Spinal cord (tissue), 10 donors: Measurements from ENCODE around the gene OCIAD2. TPM values are rescaled to one million over a fixed set of nuclear protein-coding genes. Genes with fewer than 3 reads are reported as not detected.
"Not testable (repeated sequence)": the region's sequence is repeated elsewhere in the genome, so short reads cannot be mapped to it uniquely, and the experiment has no call there.

ENCODE experiments used
- DNase-seq, 6 donors: peaks; one replicate each; pipeline versions ENCODE4 v3.0.0 to v3.0.0-alpha.2; 2013 to 2015; ENCODE audit warnings: low spot score in 6 of 6, low read depth in 4 of 6
- H3K27ac ChIP-seq: one replicate; pipeline ENCODE4 v1.5.1; 2013; ENCODE audit warnings: low read depth, low read length, control low read depth
- H3K27me3 ChIP-seq: one replicate; pipeline ENCODE4 v1.6.1; 2013; ENCODE audit warnings: low read length; ENCODE audit not compliant: control insufficient read depth, insufficient read depth
- H3K36me3 ChIP-seq: one replicate; pipeline ENCODE4 v1.6.1; 2013; ENCODE audit warnings: low read length; ENCODE audit not compliant: control insufficient read depth, insufficient read depth
- H3K4me1 ChIP-seq: one replicate; pipeline ENCODE4 v1.6.1; 2013; ENCODE audit warnings: low read length; ENCODE audit not compliant: control insufficient read depth, insufficient read depth
- H3K4me3 ChIP-seq: one replicate; pipeline ENCODE4 v1.5.1; 2013; ENCODE audit warnings: low read depth, low read length, control low read depth
- H3K9me3 ChIP-seq: one replicate; pipeline ENCODE4 v1.6.1; 2013; ENCODE audit warnings: low read length; ENCODE audit not compliant: control insufficient read depth, insufficient read depth
- whole genome bisulfite sequencing: methylation state at CpG from one replicate; pipeline ENCODE4 v1.1.5; 2013; ENCODE audit warnings: missing lambda C conversion rate; ENCODE audit not compliant: insufficient coverage; 5-methylcytosine and 5-hydroxymethylcytosine counted together
- polyA plus RNA-seq, 2 donors: library from polyadenylated mRNA; unstranded; fragments of 120-200 nt; gene quantifications; one replicate each; pipeline ENCODE4 v1.2.1, GENCODE V29; 2013; ENCODE audit not compliant: insufficient read length in 2 of 2
- total RNA-seq, 2 donors: library from RNA; depleted of rRNA in 1 of 2; stranded (reverse); fragments of 120-200 nt in 1 of 2; fragments of >200 nt in 1 of 2; gene quantifications; one replicate each; pipeline versions ENCODE4 v1.2.3 to v1.2.4, GENCODE V29; 2013 to 2014
- donor health status: healthy.

Gene OCIAD2
- total and polyA plus RNA-seq, 4 donors, result 16.4 to 117 (median 64.2) TPM

DNA sequence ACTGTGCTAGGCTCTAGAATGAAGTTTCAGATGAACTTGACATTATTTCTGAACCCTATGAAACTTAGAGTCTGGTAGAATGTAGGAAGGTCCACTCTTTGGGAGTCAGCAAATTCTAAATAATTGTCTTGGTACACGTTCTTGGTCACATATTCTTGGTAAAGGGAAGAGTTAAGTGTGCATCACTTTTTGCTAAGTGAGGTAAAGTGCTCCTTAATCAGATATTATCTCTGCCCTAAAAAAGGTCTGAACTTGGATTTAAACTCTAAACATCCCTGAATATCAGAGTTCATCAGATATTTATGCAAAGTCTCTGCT is 7.2 kb downstream of the OCIAD2 start:
- no peaks in the 10 kb centered on the region for H3K4me1 ChIP-seq
- no peaks in the 10 kb centered on the region for H3K9me3 ChIP-seq
- no peak for DNase-seq
- H3K27ac ChIP-seq, result no peak overlapping the region
- H3K27me3 ChIP-seq, result no peaks in the 10 kb centered on the region
- no CpG with 5 or more reads among the region's 1 CpG for WGBS
- no peak overlapping the region for H3K4me3 ChIP-seq
- peaks cover 12% of the 10 kb centered on the region for H3K36me3 ChIP-seq

DNA sequence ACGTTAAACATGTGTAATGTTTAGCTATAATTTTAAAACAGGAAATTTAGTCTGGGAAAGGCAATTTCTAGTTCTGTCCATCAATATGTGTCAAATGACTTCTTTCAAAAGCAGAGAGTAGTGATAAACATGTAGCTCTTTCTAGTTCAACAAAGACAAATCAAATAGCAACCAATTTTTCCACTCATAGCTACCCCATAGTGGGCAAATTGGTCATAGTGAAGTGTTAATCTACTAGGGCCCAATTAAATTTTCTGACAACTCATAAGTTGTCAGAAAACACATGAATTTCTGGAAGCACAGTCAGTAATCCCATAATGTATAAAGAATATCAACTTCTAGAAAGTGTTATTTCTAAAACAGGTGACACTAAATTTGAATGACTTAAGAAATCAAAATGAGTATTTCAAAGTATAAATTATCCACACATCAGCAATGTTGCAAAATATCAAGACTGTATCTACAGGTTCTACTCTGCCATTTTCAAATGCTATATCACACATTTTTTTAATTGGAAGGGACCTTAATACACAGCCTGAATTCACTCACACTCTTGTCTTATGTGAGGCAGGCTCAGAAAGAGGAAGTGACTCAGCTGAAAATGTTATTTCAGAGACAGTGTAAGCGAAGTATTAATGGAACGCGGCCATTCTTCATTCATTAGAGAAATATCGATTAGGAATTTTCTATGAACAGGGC is 7.7 kb downstream of the OCIAD2 start:
- no peak for DNase-seq
- H3K4me1 ChIP-seq, result no peaks in the 10 kb centered on the region
- H3K4me3 ChIP-seq, result no peak overlapping the region
- no peak overlapping the region for H3K27ac ChIP-seq
- H3K36me3 ChIP-seq, result peaks cover 15% of the 10 kb centered on the region
- H3K9me3 ChIP-seq, result no peaks in the 10 kb centered on the region
- H3K27me3 ChIP-seq, result no peaks in the 10 kb centered on the region
- 82% methylated on average over 4 of the region's 5 CpGs for WGBS

GRCh38 chr4:48896845-48897244 is 9.7 kb downstream of the OCIAD2 start:
- peaks cover 14% of the 10 kb centered on the region for H3K36me3 ChIP-seq
- H3K4me3 ChIP-seq, result no peak overlapping the region
- H3K4me1 ChIP-seq, result no peaks in the 10 kb centered on the region
- H3K27ac ChIP-seq, result no peak overlapping the region
- DNase-seq, result no peak
- no peaks in the 10 kb centered on the region for H3K9me3 ChIP-seq
- 100% methylated on average over 2 of the region's 3 CpGs for WGBS
- H3K27me3 ChIP-seq, result no peaks in the 10 kb centered on the region

DNA sequence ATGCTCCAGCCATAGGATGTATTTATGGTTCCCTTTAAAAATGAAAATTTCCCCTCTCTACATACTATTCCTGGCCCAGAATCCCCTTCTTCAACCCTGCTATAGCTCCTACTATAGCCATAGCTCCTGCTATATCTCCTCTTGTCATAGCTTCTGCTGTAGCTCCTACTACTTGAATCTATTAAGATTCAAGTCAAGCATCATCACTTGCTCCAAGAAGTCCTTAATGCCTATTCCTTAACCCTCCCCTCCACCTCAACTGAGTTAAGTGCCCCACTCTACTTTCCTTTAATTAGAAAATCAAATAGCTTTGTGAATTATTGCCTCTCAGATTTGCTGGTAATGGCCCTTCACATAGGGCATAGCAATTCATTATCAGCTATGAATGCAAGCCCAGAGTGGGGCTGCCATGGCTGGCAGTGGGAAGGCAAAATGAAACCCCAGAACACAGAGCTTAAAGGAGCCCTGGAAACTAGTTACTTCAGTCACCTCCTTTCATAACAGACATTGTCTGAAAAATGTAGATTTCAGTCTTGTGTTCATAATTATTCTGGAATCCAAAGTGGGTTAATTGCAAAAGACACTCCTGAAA is 15.4 kb downstream of the OCIAD2 start:
- Histone ChIP-seq H3K36me3 (peaks cover 9% of the 10 kb centered on the region), H3K4me1 (no peaks in the 10 kb centered on the region), H3K27me3 (no peaks in the 10 kb centered on the region), H3K27ac (no peak overlapping the region), H3K4me3 (no peak overlapping the region), H3K9me3 (no peaks in the 10 kb centered on the region)
- no peak for DNase-seq

GRCh38 chr4:48889750-48890149 is 16.8 kb downstream of the OCIAD2 start:
- DNase-seq, H3K4me3 ChIP-seq, H3K27ac ChIP-seq, H3K4me1 ChIP-seq, H3K27me3 ChIP-seq, H3K36me3 ChIP-seq, H3K9me3 ChIP-seq: not testable (repeated sequence)
- no CpG with 5 or more reads among the region's 3 CpGs for WGBS

GRCh38 chr4:48881646-48882045 is 24.9 kb downstream of the OCIAD2 start:
- H3K4me1 ChIP-seq, H3K9me3 ChIP-seq, H3K27ac ChIP-seq, H3K36me3 ChIP-seq, DNase-seq, H3K27me3 ChIP-seq, H3K4me3 ChIP-seq: not testable (repeated sequence)
- 100% methylated on average over 1 of the region's 3 CpGs for WGBS

DNA sequence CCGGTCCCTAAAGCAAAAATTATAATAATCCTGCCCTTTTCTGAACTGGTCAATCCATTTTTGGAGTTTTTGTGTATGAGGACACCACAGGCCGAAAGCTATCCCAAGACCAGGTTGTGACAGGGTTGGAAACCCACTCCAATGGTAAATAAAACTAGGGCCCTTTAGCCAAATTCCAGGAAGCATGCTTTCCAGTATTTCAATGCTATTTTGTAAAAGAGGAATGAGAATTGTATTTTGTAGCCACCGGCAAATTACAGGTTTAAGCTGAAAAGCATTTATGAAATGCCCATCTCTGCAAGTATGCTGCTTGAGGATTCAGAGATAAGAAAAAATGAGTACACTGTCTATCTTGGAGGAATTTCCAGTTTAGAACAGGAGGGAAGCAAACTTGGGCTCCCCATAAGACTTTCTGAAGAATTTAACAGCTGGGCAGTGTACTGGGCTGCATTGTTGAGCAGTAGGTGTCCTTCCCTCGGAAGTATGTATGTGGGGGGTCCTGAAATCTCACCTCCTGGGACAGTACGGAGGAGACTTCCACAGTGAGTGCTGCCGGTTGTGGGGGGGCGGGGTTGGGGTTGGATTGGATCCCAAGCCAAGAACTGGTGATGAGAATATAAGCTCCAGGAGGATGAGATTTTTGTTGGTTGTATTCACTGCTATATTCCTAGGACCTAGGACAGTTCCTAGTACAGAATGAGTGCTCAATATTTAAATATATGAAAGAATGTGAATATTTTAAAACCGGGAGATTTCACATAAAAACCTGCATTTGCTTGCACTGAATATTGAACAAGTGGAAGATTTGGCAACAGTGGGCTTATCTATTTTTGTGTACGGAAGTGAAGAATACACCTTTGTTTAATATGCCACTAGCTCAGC is 26.8 kb downstream of the OCIAD2 start:
- no peak for DNase-seq
- Histone ChIP-seq H3K27me3 (no peaks in the 10 kb centered on the region), H3K4me1 (no peaks in the 10 kb centered on the region), H3K27ac (no peak overlapping the region), H3K4me3 (no peak overlapping the region), H3K9me3 (no peaks in the 10 kb centered on the region), H3K36me3 (no peaks in the 10 kb centered on the region)
- 50% methylated on average over 2 of the region's 9 CpGs for WGBS

GRCh38 chr4:48877827-48878535 is 28.6 kb downstream of the OCIAD2 start:
- H3K27ac ChIP-seq, result no peak overlapping the region
- H3K27me3 ChIP-seq, result no peaks in the 10 kb centered on the region
- H3K9me3 ChIP-seq, result no peaks in the 10 kb centered on the region
- WGBS, result no CpG with 5 or more reads among the region's 1 CpG
- no peak overlapping the region for H3K4me3 ChIP-seq
- no peak for DNase-seq
- H3K36me3 ChIP-seq, result no peaks in the 10 kb centered on the region
- no peaks in the 10 kb centered on the region for H3K4me1 ChIP-seq

- H3K9me3 ChIP-seq, DNase-seq, H3K27me3 ChIP-seq, H3K36me3 ChIP-seq, H3K4me1 ChIP-seq, H3K27ac ChIP-seq, H3K4me3 ChIP-seq: not testable (repeated sequence)
- no CpG with 5 or more reads among the region's 4 CpGs for WGBS
Measured at GRCh38 chr4:48864696-48865095, 41.9 kb downstream of the OCIAD2 start.
